ENCODE data around the gene TAF15.

TAF15 gene

GRCh38 chr17:35808962-35809854 is at the start of gene TAF15:
Gene TAF15, plus strand, starts transcription at chr17:35809484. Its CDS starts 86 bp downstream, at chr17:35809570.
- peak; percentile 88 for TF ChIP-seq CTCF (IDR thresholded peaks at IDR 0.05; ENCODE audit: low read depth, low read length, poor library complexity, severe bottlenecking)
- TF ChIP-seq EZH2phosphoT487 (IDR thresholded peaks at IDR 0.05; ENCODE audit: borderline replicate concordance, low read length) = no peak
- Histone ChIP-seq H3K4me2 (ENCODE audit: low read length) (peak within 1 kb of the TSS; percentile 87), H3K79me2 (ENCODE audit: control insufficient read depth, low read length) (peaks cover 54% of the 10 kb centered on the region), H4K20me1 (ENCODE audit: control insufficient read depth, insufficient read depth, low read depth, low read length) (peaks cover 37% of the 10 kb centered on the region), H3K27ac (ENCODE audit: low read depth, low read length) (peak within 1 kb of the TSS; percentile 87), H3K9me2 (replicated peaks; ENCODE audit: control insufficient read depth, low read length) (no peaks in the 10 kb centered on the region), H3K4me3 (ENCODE audit: low read length) (peak within 1 kb of the TSS; percentile 88), H3K27me3 (ENCODE audit: control insufficient read depth, low read length) (no peaks in the 10 kb centered on the region), H3K36me3 (ENCODE audit: control insufficient read depth, low read length) (peaks cover 47% of the 10 kb centered on the region), H3F3A (ENCODE audit: control insufficient read depth, insufficient read depth) (no peaks in the 10 kb centered on the region), H3K4me1 (ENCODE audit: control insufficient read depth, low read length) (peaks cover 36% of the 10 kb centered on the region), H3K9me3 (ENCODE audit: control insufficient read depth, insufficient read depth, low read length) (no peaks in the 10 kb centered on the region)

GRCh38 chr17:35760587-35760986 is 48.7 kb upstream of the TAF15 start, which contains the start of gene C17orf50:
Gene C17orf50, plus strand, starts transcription at chr17:35760887. Its CDS starts 55 bp downstream, at chr17:35760942.
- TF ChIP-seq CTCF (IDR thresholded peaks at IDR 0.05; ENCODE audit: low read depth, low read length, poor library complexity, severe bottlenecking) (no peak), EZH2phosphoT487 (IDR thresholded peaks at IDR 0.05; ENCODE audit: borderline replicate concordance, low read length) (no peak)
- Histone ChIP-seq H3K27ac (ENCODE audit: low read depth, low read length) (no peak within 1 kb of the TSS), H3K4me2 (ENCODE audit: low read length) (no peak within 1 kb of the TSS), H3K27me3 (ENCODE audit: control insufficient read depth, low read length) (no peaks in the 10 kb centered on the region; the same call in 1 of the 2 replicates), H3K9me2 (replicated peaks; ENCODE audit: control insufficient read depth, low read length) (no peaks in the 10 kb centered on the region), H3K79me2 (ENCODE audit: control insufficient read depth, low read length) (no peaks in the 10 kb centered on the region), H3K4me3 (ENCODE audit: low read length) (no peak within 1 kb of the TSS), H3F3A (ENCODE audit: control insufficient read depth, insufficient read depth) (no peaks in the 10 kb centered on the region), H3K36me3 (ENCODE audit: control insufficient read depth, low read length) (no peaks in the 10 kb centered on the region), H3K9me3 (ENCODE audit: control insufficient read depth, insufficient read depth, low read length) (no peaks in the 10 kb centered on the region), H3K4me1 (ENCODE audit: control insufficient read depth, low read length) (peaks cover 21% of the 10 kb centered on the region), H4K20me1 (ENCODE audit: control insufficient read depth, insufficient read depth, low read depth, low read length) (no peaks in the 10 kb centered on the region)

- Histone ChIP-seq H3K79me2 (ENCODE audit: control insufficient read depth, low read length) (no peaks in the 10 kb centered on the region), H3K36me3 (ENCODE audit: control insufficient read depth, low read length) (no peaks in the 10 kb centered on the region), H3K9me3 (ENCODE audit: control insufficient read depth, insufficient read depth, low read length) (no peaks in the 10 kb centered on the region), H4K20me1 (ENCODE audit: control insufficient read depth, insufficient read depth, low read depth, low read length) (no peaks in the 10 kb centered on the region), H3K4me1 (ENCODE audit: control insufficient read depth, low read length) (peaks cover 12% of the 10 kb centered on the region), H3K4me2 (ENCODE audit: low read length) (no peak overlapping the region), H3K27me3 (ENCODE audit: control insufficient read depth, low read length) (no peaks in the 10 kb centered on the region; the same call in 1 of the 2 replicates), H3K9me2 (replicated peaks; ENCODE audit: control insufficient read depth, low read length) (no peaks in the 10 kb centered on the region), H3F3A (ENCODE audit: control insufficient read depth, insufficient read depth) (no peaks in the 10 kb centered on the region), H3K27ac (ENCODE audit: low read depth, low read length) (no peak overlapping the region), H3K4me3 (ENCODE audit: low read length) (no peak overlapping the region)
- TF ChIP-seq EZH2phosphoT487 (IDR thresholded peaks at IDR 0.05; ENCODE audit: borderline replicate concordance, low read length) = no peak
- TF ChIP-seq CTCF (IDR thresholded peaks at IDR 0.05; ENCODE audit: low read depth, low read length, poor library complexity, severe bottlenecking) = no peak
These were observed 47.7 kb upstream of the TAF15 start for GRCh38 chr17:35761601-35762000.
